ENCODE data around the gene IGF2R.
"Not testable (repeated sequence)": the region's sequence is repeated elsewhere in the genome, so short reads cannot be mapped to it uniquely, and the experiment has no call there.

IGF2R gene

GRCh38 chr6:160101277-160102205 lies 132.7 kb downstream of the IGF2R start:
- no peak for DNase-seq

- no peak for DNase-seq
Measured at GRCh38 chr6:160102399-160102798, 133.5 kb downstream of the IGF2R start.

GRCh38 chr6:160102956-160103824 lies 134.3 kb downstream of the IGF2R start:
- DNase-seq, result no peak

GRCh38 chr6:160103825-160104100 lies 134.9 kb downstream of the IGF2R start:
- no peak for DNase-seq

- DNase-seq, result no peak
Measured at GRCh38 chr6:160104821-160105517, 136.1 kb downstream of the IGF2R start.

- DNase-seq, result no peak
Measured at GRCh38 chr6:160106010-160106409, 137.1 kb downstream of the IGF2R start.

GRCh38 chr6:160106701-160107100 lies 137.8 kb downstream of the IGF2R start:
- no peak for DNase-seq

GRCh38 chr6:160108077-160108476 lies 139.2 kb downstream of the IGF2R start:
- DNase-seq, result no peak

GRCh38 chr6:160110586-160111123 lies 141.8 kb downstream of the IGF2R start:
- DNase-seq, result no peak

- no peak for DNase-seq
Measured at GRCh38 chr6:160111806-160112205, 142.9 kb downstream of the IGF2R start.

GRCh38 chr6:160112628-160113299 lies 143.9 kb downstream of the IGF2R start:
- no peak for DNase-seq

GRCh38 chr6:160114536-160114935 lies 145.7 kb downstream of the IGF2R start:
- not testable (repeated sequence) for DNase-seq

GRCh38 chr6:160115421-160115820 lies 146.5 kb downstream of the IGF2R start:
- DNase-seq, result no peak

- no peak for DNase-seq
Measured at GRCh38 chr6:160116411-160116810, 147.5 kb downstream of the IGF2R start.

GRCh38 chr6:160117137-160117536 lies 148.3 kb downstream of the IGF2R start:
- DNase-seq, result no peak

- no peak for DNase-seq
Measured at GRCh38 chr6:160118620-160119229, 149.8 kb downstream of the IGF2R start.

- DNase-seq, result no peak
Measured at GRCh38 chr6:160120087-160120486, 151.2 kb downstream of the IGF2R start.

- DNase-seq, result no peak
Measured at GRCh38 chr6:160121558-160121957, 152.7 kb downstream of the IGF2R start, which contains the start of gene SLC22A1. SLC22A1 (plus strand) TSS chr6:160121815; CDS start chr6:160121936, 121 bp downstream.

- DNase-seq, result no peak
Measured at GRCh38 chr6:160121981-160122380, 153.1 kb downstream of the IGF2R start.

GRCh38 chr6:160122744-160123143 lies 153.9 kb downstream of the IGF2R start:
- no peak for DNase-seq

- no peak for DNase-seq
Measured at GRCh38 chr6:160124007-160124406, 155.1 kb downstream of the IGF2R start.

Measured in right kidney (tissue), 1 donor.